NCI-H2029 (cell line): ENCODE measurements around the gene ARVCF.

Experiments used
- DNase-seq: peaks from one replicate; lab custom pipeline; 2025; lab: John Stamatoyannopoulos, UW

ARVCF gene

GRCh38 chr22:20053407-20054033 lies 36.9 kb upstream of the ARVCF start:
- DNase-seq = no peak

- no peak for DNase-seq
Observed at GRCh38 chr22:20052309-20053259, 36.0 kb upstream of the ARVCF start.

DNA sequence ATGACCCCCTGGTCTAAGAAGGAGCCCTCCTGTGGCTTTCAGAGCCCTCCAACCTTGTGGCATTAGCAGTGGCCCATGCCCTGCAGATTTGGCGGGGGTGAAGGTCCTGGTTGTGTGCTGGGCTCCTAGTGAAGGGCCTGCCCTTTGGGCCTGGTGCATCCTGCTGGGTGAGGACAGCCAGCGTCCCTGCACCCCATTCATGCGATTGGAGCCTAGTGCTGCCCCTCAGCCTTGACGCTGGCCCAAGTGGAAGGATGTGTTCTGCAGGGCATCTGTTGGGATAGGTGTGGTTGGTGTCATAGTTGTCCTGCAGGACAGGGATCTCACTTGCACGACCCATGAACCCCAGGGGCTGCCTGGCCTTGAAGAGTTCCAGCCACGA lies 35.3 kb upstream of the ARVCF start:
- DNase-seq = no peak

- no peak for DNase-seq
Observed at GRCh38 chr22:20046730-20047129, 30.1 kb upstream of the ARVCF start.

GRCh38 chr22:20044495-20045151 lies 28.0 kb upstream of the ARVCF start:
- no peak for DNase-seq

GRCh38 chr22:20043997-20044342 lies 27.3 kb upstream of the ARVCF start:
- DNase-seq = no peak

GRCh38 chr22:20043057-20043996 lies 26.7 kb upstream of the ARVCF start:
- DNase-seq = no peak

GRCh38 chr22:20040327-20041200 lies 23.9 kb upstream of the ARVCF start:
- no peak for DNase-seq

DNA sequence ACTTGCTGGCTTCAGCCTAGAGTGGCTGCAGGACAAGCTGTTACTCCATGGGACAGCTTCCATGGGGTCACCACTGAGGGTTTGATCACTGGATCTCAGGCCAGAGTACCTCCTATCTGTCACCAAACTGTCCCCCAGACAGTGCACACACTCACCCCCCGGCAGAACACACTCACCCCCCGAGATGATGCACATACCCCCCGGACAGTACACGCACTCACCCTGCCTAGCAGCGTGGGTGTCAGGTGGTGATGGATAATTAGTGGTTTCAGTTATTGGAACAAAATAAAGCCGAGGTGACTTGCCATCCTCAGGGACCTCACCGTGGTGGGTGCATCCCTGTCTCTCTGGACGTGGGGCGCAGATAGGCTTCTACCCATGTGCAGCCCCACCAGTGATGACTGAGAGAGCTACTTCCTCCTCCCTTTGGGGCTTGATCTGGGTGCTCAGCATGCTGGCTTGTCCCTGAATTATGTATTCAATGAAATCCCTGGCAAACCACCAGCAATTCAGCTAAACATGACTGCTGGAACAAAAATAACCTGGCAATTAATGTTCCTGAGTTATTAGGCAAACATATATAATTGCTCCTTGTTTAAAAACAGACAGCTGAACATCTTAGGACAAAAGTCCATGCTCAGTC lies 23.2 kb upstream of the ARVCF start:
- DNase-seq = no peak

GRCh38 chr22:20038574-20038973 lies 22.0 kb upstream of the ARVCF start:
- DNase-seq = no peak

- no peak for DNase-seq
Observed at GRCh38 chr22:20037419-20037818, 20.8 kb upstream of the ARVCF start.

GRCh38 chr22:20036535-20037392 lies 20.1 kb upstream of the ARVCF start:
- no peak for DNase-seq

DNA sequence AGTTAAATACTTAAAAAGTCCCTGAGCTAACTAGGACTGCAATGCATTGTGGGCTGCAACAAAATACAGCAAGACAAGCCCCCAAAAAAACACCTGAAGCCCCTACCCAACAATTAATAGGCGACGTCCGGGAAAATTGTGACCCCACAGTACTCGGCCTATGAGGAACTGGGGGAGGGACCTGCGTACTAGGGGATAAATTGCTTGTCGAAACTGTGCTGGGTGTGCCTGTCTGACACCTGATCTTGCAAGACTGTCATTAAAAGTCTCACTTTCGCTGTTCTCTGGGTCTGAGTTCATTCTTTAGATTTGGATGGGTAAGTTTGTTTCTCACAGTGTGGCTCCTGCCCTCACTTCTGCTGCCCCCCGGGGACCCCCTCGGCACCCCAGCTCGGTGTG lies 19.5 kb upstream of the ARVCF start:
- no peak for DNase-seq

- no peak for DNase-seq
Observed at GRCh38 chr22:20035375-20036083, 18.9 kb upstream of the ARVCF start.

DNA sequence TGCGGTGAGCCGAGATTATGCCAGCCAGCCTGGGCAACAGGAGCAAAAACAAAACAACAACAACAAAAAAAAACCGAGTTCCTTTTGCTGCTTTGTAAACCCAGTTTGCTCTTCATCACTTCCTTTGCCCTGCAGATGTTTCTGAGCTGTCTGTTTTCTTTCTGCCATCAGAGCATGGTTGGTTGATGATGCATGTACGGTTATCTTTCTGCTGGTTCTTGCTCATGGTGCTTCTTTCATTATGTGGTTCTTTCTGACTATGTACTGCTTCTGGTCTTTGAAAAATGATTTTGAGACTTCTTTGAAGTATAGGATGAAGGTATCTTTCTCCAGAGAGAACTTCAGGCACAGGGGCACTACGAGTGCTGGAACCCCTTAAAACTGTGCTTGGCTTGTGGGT lies 17.5 kb upstream of the ARVCF start:
- no peak for DNase-seq

- no peak for DNase-seq
Observed at GRCh38 chr22:20033045-20033706, 16.6 kb upstream of the ARVCF start.

DNA sequence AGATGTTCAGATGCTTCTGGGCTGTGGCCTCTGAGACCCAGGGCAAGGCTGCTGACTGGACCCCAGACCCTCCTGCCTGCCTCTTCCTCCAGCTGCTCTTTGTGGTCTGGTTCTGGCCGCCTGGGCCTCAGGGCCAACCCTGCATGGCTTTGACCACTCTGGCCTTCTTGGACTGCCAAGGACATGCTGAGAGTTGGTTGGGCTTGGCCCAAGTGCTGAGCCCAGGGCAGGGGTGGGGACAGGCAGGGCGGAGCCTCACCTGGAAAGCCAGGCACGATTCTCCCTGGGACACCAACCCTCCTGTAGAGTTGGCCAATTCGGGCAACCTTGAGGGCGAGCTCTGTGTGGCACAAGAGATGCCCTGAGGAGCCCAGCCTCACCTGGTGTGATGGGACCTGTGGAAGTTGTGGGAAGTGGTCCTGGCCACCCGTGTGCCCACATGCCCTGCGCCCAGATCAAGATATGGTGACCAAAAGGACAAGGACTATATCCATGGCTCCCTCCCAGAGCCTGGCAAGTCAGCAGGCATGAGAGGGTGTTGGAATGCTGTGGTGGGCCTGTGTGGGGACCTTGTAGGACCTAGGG lies 15.9 kb upstream of the ARVCF start:
- DNase-seq = no peak
